ENCODE results near the gene PIGX. TPM values are rescaled to one million over a fixed set of nuclear protein-coding genes. Genes with fewer than 3 reads are reported as not detected.

Gene PIGX
- total RNA-seq, result 10 to 100 TPM; 43.5 to 47.8 TPM

DNA sequence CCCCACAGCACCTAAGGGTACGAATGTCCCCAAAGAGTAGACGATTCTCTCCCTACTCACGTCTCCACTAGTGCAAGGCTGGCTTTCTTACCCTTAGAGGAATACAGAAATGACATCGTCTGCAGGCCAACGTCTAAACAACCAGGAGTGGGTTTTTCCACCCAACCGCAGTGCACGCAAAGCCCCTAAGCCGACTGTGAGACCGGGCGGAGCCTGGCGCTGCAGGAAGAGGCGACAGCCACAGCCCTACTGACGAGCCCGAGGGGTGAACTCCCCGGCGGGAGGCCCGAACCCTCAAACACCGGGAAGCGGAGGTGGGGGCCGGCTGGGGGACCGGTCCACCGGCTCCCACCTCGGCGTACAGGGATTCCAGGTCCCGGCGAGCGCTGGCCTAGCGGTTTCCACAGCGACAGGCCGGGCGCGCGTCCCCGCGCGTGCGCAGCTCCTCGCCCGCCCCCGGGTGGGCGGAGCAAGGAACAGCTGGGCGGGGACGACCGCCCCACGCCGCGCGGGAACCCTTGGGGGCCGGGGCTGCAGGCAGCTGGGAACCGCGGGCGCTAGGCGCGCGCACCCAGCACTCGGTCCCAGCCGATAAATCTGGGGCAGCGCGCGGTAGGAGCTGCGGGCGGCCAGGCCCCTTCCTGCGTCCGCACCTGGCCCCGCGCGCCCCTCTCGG lies at the start of gene PIGX, which contains the start of gene CEP19:
Gene PIGX, plus strand, starts transcription at position 540 of the 676 bp plus-strand sequence.
Gene CEP19, minus strand, starts transcription at position 413 of the 676 bp plus-strand sequence. CDS start 3,593 bp downstream, outside the sequence.
- CTCF ChIA-PET, result interaction anchor here (1.1 to 1.2 kb wide), 3 partner anchors 28 to 1240 kb away, joined by 3 to 5 read pairs (median 3); partner anchors contain the start of gene PAK2

GRCh38 chr3:196662711-196663571 lies 49.2 kb upstream of the PIGX start:
- POLR2A ChIA-PET, result no interaction called here

More for the DNA sequence above, at the start of gene PIGX, which contains the start of gene CEP19:
- POLR2A ChIA-PET, result interaction anchor here (0.6 to 1.7 kb wide), 4 partner anchors 16 to 143 kb away, joined by 3 to 23 read pairs (median 5); partner anchors contain the start of genes FBXO45, PAK2 and WDR53

DNA sequence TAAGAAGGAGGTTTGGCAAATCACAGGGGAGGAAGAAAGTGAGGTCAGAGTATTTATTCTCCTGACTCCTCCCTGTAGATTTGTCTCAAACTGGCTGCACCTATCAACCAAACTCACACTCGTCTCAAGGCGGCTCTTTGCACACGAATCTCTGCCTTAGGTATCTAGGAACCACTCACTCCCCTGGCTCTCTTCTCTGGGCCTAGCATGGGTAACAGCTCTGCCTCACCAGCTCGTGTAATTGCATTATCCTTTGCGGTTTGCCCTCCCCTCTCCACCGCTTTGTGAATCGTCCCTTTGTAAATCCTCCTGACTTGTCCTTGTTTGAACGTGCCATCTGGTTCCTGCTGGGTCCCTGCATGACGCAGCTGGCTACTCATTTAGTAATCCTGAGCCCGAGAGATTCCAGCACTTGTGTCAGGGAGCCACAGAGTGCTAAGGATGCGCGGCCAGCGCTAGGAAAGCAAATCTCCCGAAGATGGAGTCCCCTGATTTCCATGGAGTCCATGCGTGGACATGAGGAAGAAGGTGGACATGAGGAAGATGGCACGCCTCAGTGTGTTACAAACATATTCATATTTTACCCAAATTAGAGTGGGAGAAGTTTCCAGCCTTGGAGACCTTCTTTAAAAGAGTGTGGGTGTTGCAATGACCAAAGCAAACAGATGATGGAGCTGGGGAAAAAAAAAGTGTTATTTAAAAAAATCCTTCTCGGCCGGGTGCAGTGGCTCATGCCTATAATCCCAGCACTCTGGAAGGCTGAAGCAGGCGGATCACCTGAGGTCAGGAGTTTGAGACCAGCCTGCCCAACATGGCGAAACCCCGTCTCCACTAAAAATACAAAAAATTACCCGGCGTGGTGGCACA lies 45.9 kb upstream of the PIGX start:
- ChIA-PET CTCF (no interaction called here), POLR2A (interaction anchor here (0.6 kb wide), 1 partner anchor 496 kb away, joined by 4 read pairs; no protein-coding TSS in a partner anchor)

More at GRCh38 chr3:196662711-196663571, 49.2 kb upstream of the PIGX start:
- CTCF ChIA-PET, result no interaction called here

- POLR2A ChIA-PET, result interaction anchor here (0.6 kb wide), 1 partner anchor 497 kb away, joined by 4 read pairs; no protein-coding TSS in a partner anchor
Observed at GRCh38 chr3:196667056-196667825, 44.9 kb upstream of the PIGX start.

DNA sequence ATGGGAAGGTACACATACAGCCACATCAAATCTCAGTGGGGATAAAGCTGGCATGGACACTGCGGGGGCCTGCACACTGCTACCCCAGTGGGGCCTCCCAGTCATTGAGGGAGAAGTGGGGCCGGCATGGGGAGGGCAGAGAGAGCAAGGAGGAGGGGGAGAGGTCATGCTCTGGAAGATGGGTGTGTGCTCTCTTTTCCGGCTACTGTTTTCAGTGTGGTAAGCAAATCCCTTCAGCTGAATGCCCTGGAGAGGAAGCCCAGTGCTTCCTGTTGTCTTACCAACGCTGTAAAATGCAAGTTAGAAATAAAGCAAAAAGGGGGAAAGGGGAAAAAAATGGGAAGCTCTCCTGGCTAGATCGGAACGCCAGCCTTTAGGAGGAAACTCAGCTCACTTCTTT lies 41.8 kb upstream of the PIGX start:
- ChIA-PET CTCF (interaction anchor here (1.2 kb wide), 1 partner anchor 61 kb away, joined by 3 read pairs; no protein-coding TSS in a partner anchor), POLR2A (no interaction called here)

More at GRCh38 chr3:196667056-196667825, 44.9 kb upstream of the PIGX start:
- CTCF ChIA-PET, result interaction anchor here (0.7 kb wide), 1 partner anchor 57 kb away, joined by 3 read pairs; no protein-coding TSS in a partner anchor

DNA sequence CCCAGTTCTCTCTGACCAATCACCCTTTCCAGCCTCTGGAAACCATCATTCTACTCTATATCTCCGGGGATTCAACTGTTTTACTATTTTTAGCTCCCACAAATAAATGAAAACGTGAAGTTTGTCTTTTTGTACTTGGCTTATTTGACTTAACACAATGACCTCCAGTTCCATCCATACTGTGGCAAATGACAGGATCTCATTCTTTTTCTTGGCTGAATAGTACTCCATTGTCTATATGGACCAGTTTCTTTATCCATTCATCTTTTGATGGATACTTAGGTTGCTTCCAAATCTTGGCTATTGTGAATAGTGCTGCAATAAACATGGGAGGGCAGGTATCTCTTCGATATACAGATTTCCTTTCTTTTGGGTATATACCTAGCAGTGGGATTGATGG lies 38.5 kb upstream of the PIGX start:
- CTCF ChIA-PET, result interaction anchor here (0.6 to 0.7 kb wide), 2 partner anchors 91 to 145 kb away, joined by 3 read pairs; no protein-coding TSS in a partner anchor
- POLR2A ChIA-PET, result no interaction called here

GRCh38 chr3:196677353-196677752 lies 34.8 kb upstream of the PIGX start:
- POLR2A ChIA-PET, result no interaction called here
- CTCF ChIA-PET, result interaction anchor here (1.3 kb wide), 1 partner anchor 13 kb away, joined by 3 read pairs; no protein-coding TSS in a partner anchor

GRCh38 chr3:196677931-196678330 lies 34.2 kb upstream of the PIGX start:
- ChIA-PET CTCF (interaction anchor here (1.3 kb wide), 1 partner anchor 12 kb away, joined by 3 read pairs; no protein-coding TSS in a partner anchor), POLR2A (no interaction called here)

- ChIA-PET CTCF (interaction anchor here (0.6 to 6.6 kb wide), 13 partner anchors 9 to 156 kb away, joined by 3 to 77 read pairs (median 5); partner anchors contain the start of gene NRROS), POLR2A (interaction anchor here (1.1 kb wide), 1 partner anchor 75 kb away, joined by 4 read pairs; no protein-coding TSS in a partner anchor)
Observed at GRCh38 chr3:196684548-196685407, 27.4 kb upstream of the PIGX start.

GRCh38 chr3:196686436-196686835 lies 25.7 kb upstream of the PIGX start:
- POLR2A ChIA-PET, result no interaction called here
- CTCF ChIA-PET, result interaction anchor here (1.2 to 6.6 kb wide), 7 partner anchors 10 to 292 kb away, joined by 3 to 77 read pairs (median 5); no protein-coding TSS in a partner anchor

DNA sequence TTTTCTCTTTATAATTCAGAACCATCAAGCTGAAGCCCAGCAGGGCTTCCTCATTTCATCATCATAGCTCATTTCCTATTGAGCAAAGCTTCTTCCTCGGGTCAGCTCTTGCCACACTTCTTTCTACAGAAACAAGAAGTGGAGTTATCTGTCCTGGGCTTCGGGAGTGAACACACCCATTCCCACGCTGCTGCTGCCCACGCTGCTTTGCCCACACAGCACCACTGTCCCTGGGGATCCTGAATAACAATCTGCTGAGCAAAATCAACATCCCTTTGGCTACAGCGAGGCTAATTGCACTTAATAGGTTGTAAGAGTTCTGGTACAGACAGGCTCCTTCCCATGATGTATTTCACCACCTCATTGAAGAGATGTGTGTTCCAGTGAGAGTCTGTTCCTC lies 23.8 kb upstream of the PIGX start:
- ChIA-PET POLR2A (no interaction called here), CTCF (interaction anchor here (0.6 to 6.6 kb wide), 4 partner anchors 78 to 1038 kb away, joined by 3 to 77 read pairs (median 4); no protein-coding TSS in a partner anchor)

GRCh38 chr3:196689941-196690660 lies 22.1 kb upstream of the PIGX start:
- CTCF ChIA-PET, result interaction anchor here (1.6 to 6.6 kb wide), 3 partner anchors 13 to 84 kb away, joined by 3 to 77 read pairs (median 4); no protein-coding TSS in a partner anchor
- POLR2A ChIA-PET, result no interaction called here

- POLR2A ChIA-PET, result no interaction called here
- CTCF ChIA-PET, result interaction anchor here (0.7 kb wide), 1 partner anchor 28 kb away, joined by 4 read pairs; no protein-coding TSS in a partner anchor
Observed at GRCh38 chr3:196691386-196691785, 20.8 kb upstream of the PIGX start.

GRCh38 chr3:196694202-196694638 lies 18.0 kb upstream of the PIGX start:
- POLR2A ChIA-PET, result interaction anchor here (0.5 to 0.6 kb wide), 2 partner anchors 71 to 418 kb away, joined by 6 to 7 read pairs; no protein-coding TSS in a partner anchor

DNA sequence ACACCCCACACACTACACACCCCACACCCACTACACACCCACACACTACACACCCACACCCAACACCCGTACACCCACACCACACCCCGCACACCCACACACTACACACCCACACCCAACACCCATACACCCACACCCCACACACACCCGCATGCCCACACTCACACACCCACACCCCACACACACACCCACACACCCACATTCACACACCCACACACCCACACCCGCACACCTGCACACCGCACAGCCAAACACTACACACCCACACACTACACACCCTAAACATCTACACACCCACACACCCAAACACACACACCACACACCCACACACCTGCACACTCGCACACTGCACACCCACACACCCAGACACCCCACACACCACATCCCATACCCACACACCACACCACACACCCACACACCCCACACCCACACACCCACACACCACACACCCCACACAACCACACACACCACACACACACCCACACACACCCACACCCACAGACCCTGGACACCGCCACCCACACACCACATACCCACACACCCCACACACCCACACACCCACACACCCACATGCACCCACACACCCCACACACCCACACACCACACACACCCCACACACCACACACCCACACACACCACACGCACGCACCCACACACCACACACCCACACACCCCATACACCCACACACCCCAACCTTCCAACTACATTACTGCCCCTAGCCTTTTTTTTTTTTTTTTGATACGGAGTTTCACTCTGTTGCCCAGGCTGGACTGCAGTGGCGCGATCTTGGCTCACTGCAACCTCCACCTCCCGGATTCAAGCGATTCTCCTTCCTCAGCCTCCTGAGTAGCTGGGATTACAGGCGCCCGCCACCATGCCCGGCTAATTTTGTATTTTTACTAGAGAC lies 17.0 kb upstream of the PIGX start:
- ChIA-PET CTCF (interaction anchor here (0.6 to 2.5 kb wide), 2 partner anchors 10 to 211 kb away, joined by 3 to 11 read pairs; no protein-coding TSS in a partner anchor), POLR2A (interaction anchor here (0.6 kb wide), 1 partner anchor 17 kb away, joined by 7 read pairs; the partner anchor contains the start of genes CEP19 and PIGX)

More at GRCh38 chr3:196694202-196694638, 18.0 kb upstream of the PIGX start:
- CTCF ChIA-PET, result interaction anchor here (0.7 to 1.3 kb wide), 3 partner anchors 9 to 117 kb away, joined by 3 to 5 read pairs (median 4); no protein-coding TSS in a partner anchor

Measured in activated CD8-positive, alpha-beta memory T cell treated with anti-CD3 and anti-CD28 coated beads for 36 hours (primary cell).